ENCODE measurements around the gene LAMTOR2. TPM values are rescaled to one million over a fixed set of nuclear protein-coding genes. Genes with fewer than 3 reads are reported as not detected.

Gene LAMTOR2
- total RNA-seq, 1 experiment from 2014 or later, result 49.0 TPM

- peaks cover 8% of the 10 kb centered on the region for H3K36me3 ChIP-seq
- no peak overlapping the region for H3K27ac ChIP-seq
- H3K4me1 ChIP-seq (replicated peaks), result no peaks in the 10 kb centered on the region
- no peaks in the 10 kb centered on the region for H3K9me3 ChIP-seq (replicated peaks)
- no peak overlapping the region for H3K4me3 ChIP-seq
- no peak for DNase-seq (ENCODE audit: low read depth in 1 of 2, low spot score in 2 of 2)
- H3K27me3 ChIP-seq (replicated peaks), result no peaks in the 10 kb centered on the region
These were observed 20.6 kb downstream of the LAMTOR2 start for GRCh38 chr1:156075162-156075561.

GRCh38 chr1:156075775-156076204, 21.2 kb downstream of the LAMTOR2 start:
- Histone ChIP-seq H3K9me3 (replicated peaks) (no peaks in the 10 kb centered on the region), H3K4me1 (replicated peaks) (peaks cover 4% of the 10 kb centered on the region), H3K27me3 (replicated peaks) (no peaks in the 10 kb centered on the region), H3K27ac (no peak overlapping the region), H3K4me3 (no peak overlapping the region), H3K36me3 (peaks cover 8% of the 10 kb centered on the region)
- no peak for DNase-seq (ENCODE audit: low read depth in 1 of 2, low spot score in 2 of 2)

GRCh38 chr1:156076609-156077429, 22.2 kb downstream of the LAMTOR2 start:
- no peak overlapping the region for H3K27ac ChIP-seq
- no peak for DNase-seq (ENCODE audit: low read depth in 1 of 2, low spot score in 2 of 2)
- H3K27me3 ChIP-seq (replicated peaks), result no peaks in the 10 kb centered on the region
- H3K4me1 ChIP-seq (replicated peaks), result peaks cover 11% of the 10 kb centered on the region
- H3K9me3 ChIP-seq (replicated peaks), result no peaks in the 10 kb centered on the region
- H3K36me3 ChIP-seq, result peaks cover 8% of the 10 kb centered on the region
- no peak overlapping the region for H3K4me3 ChIP-seq

- no peak overlapping the region for H3K4me3 ChIP-seq
- DNase-seq (ENCODE audit: low read depth in 1 of 2, low spot score in 2 of 2), result no peak
- H3K36me3 ChIP-seq, result peaks cover 8% of the 10 kb centered on the region
- no peak overlapping the region for H3K27ac ChIP-seq
- H3K27me3 ChIP-seq (replicated peaks), result no peaks in the 10 kb centered on the region
- no peaks in the 10 kb centered on the region for H3K9me3 ChIP-seq (replicated peaks)
- peaks cover 11% of the 10 kb centered on the region for H3K4me1 ChIP-seq (replicated peaks)
These were observed 22.8 kb downstream of the LAMTOR2 start for GRCh38 chr1:156077430-156077760.

GRCh38 chr1:156078728-156079127, 24.1 kb downstream of the LAMTOR2 start:
- DNase-seq (ENCODE audit: low read depth in 1 of 2, low spot score in 2 of 2), result no peak
- Histone ChIP-seq H3K36me3 (peaks cover 8% of the 10 kb centered on the region), H3K9me3 (replicated peaks) (no peaks in the 10 kb centered on the region), H3K4me1 (replicated peaks) (peaks cover 15% of the 10 kb centered on the region), H3K4me3 (no peak overlapping the region), H3K27ac (no peak overlapping the region), H3K27me3 (replicated peaks) (no peaks in the 10 kb centered on the region)

- H3K4me1 ChIP-seq (replicated peaks), result peaks cover 15% of the 10 kb centered on the region
- no peaks in the 10 kb centered on the region for H3K9me3 ChIP-seq (replicated peaks)
- no peak overlapping the region for H3K4me3 ChIP-seq
- H3K27ac ChIP-seq, result no peak overlapping the region
- peaks cover 8% of the 10 kb centered on the region for H3K36me3 ChIP-seq
- H3K27me3 ChIP-seq (replicated peaks), result no peaks in the 10 kb centered on the region
- no peak for DNase-seq (ENCODE audit: low read depth in 1 of 2, low spot score in 2 of 2)
These were observed 25.2 kb downstream of the LAMTOR2 start for GRCh38 chr1:156079762-156080161.

GRCh38 chr1:156080241-156080862, 25.8 kb downstream of the LAMTOR2 start:
- Histone ChIP-seq H3K27ac (no peak overlapping the region), H3K27me3 (replicated peaks) (no peaks in the 10 kb centered on the region), H3K36me3 (peaks cover 8% of the 10 kb centered on the region), H3K4me1 (replicated peaks) (peaks cover 15% of the 10 kb centered on the region), H3K9me3 (replicated peaks) (no peaks in the 10 kb centered on the region), H3K4me3 (no peak overlapping the region)
- DNase-seq (ENCODE audit: low read depth in 1 of 2, low spot score in 2 of 2), result no peak

GRCh38 chr1:156080863-156081179, 26.2 kb downstream of the LAMTOR2 start:
- peaks cover 15% of the 10 kb centered on the region for H3K4me1 ChIP-seq (replicated peaks)
- no peaks in the 10 kb centered on the region for H3K27me3 ChIP-seq (replicated peaks)
- peaks cover 8% of the 10 kb centered on the region for H3K36me3 ChIP-seq
- DNase-seq (ENCODE audit: low read depth in 1 of 2, low spot score in 2 of 2), result no peak
- peak overlapping the region; percentile 65 for H3K4me3 ChIP-seq
- H3K27ac ChIP-seq, result no peak overlapping the region
- H3K9me3 ChIP-seq (replicated peaks), result no peaks in the 10 kb centered on the region

- peaks cover 19% of the 10 kb centered on the region for H3K4me1 ChIP-seq (replicated peaks)
These were observed 26.8 kb downstream of the LAMTOR2 start for GRCh38 chr1:156081180-156081916.

GRCh38 chr1:156081917-156082308, 27.3 kb downstream of the LAMTOR2 start:
- Histone ChIP-seq H3K4me1 (replicated peaks) (peaks cover 24% of the 10 kb centered on the region), H3K27ac (no peak overlapping the region), H3K36me3 (peaks cover 5% of the 10 kb centered on the region), H3K9me3 (replicated peaks) (no peaks in the 10 kb centered on the region), H3K27me3 (replicated peaks) (no peaks in the 10 kb centered on the region), H3K4me3 (peak overlapping the region; percentile 65)
- no peak for DNase-seq (ENCODE audit: low read depth in 1 of 2, low spot score in 2 of 2)

More at GRCh38 chr1:156081180-156081916, 26.8 kb downstream of the LAMTOR2 start:
- H3K4me3 ChIP-seq, result peak overlapping the region; percentile 65
- no peak for DNase-seq (ENCODE audit: low read depth in 1 of 2, low spot score in 2 of 2)
- H3K9me3 ChIP-seq (replicated peaks), result no peaks in the 10 kb centered on the region
- H3K27ac ChIP-seq, result no peak overlapping the region
- peaks cover 8% of the 10 kb centered on the region for H3K36me3 ChIP-seq
- no peaks in the 10 kb centered on the region for H3K27me3 ChIP-seq (replicated peaks)

- H3K27ac ChIP-seq, result no peak within 1 kb of the TSS
These were observed 27.9 kb downstream of the LAMTOR2 start, which contains the start of gene MEX3A for GRCh38 chr1:156082309-156083091. Gene MEX3A (minus strand): TSS chr1:156082465. CDS start chr1:156081998, 467 bp downstream.

GRCh38 chr1:156083800-156084790, 29.5 kb downstream of the LAMTOR2 start:
- H3K27ac ChIP-seq, result no peak overlapping the region
- no peak overlapping the region for H3K4me3 ChIP-seq
- H3K27me3 ChIP-seq (replicated peaks), result no peaks in the 10 kb centered on the region
- DNase-seq (ENCODE audit: low read depth in 1 of 2, low spot score in 2 of 2), result no peak
- H3K9me3 ChIP-seq (replicated peaks), result no peaks in the 10 kb centered on the region
- H3K4me1 ChIP-seq (replicated peaks), result peaks cover 24% of the 10 kb centered on the region
- H3K36me3 ChIP-seq, result no peaks in the 10 kb centered on the region

More at GRCh38 chr1:156082309-156083091, 27.9 kb downstream of the LAMTOR2 start, which contains the start of gene MEX3A:
- no peaks in the 10 kb centered on the region for H3K36me3 ChIP-seq
- H3K9me3 ChIP-seq (replicated peaks), result no peaks in the 10 kb centered on the region
- H3K27me3 ChIP-seq (replicated peaks), result no peaks in the 10 kb centered on the region
- peak; percentile 65 to 79 for DNase-seq (ENCODE audit: low read depth in 1 of 2, low spot score in 2 of 2)
- peak within 1 kb of the TSS; percentile 65 for H3K4me3 ChIP-seq
- peaks cover 24% of the 10 kb centered on the region for H3K4me1 ChIP-seq (replicated peaks)
